KOPT-K1 (cell line): ENCODE results near the gene ZNF425.
"Not testable (repeated sequence)": the region's sequence is repeated elsewhere in the genome, so short reads cannot be mapped to it uniquely, and the experiment has no call there.

Experiments used
- H3K27ac ChIP-seq: fragments of 200-600 bp; sonication (generic); 2 replicates; pipeline ENCODE4 v1.5.1; 2016; ENCODE audit warnings: antibody characterized with exemption, mild to moderate bottlenecking, low read depth, low read length; ENCODE audit not compliant: poor library complexity, severe bottlenecking
- H3K36me3 ChIP-seq: fragments of 200-600 bp; sonication (generic); 2 replicates; pipeline ENCODE4 v1.5.1; 2017; ENCODE audit warnings: antibody characterized with exemption, mild to moderate bottlenecking, low read length, moderate library complexity; ENCODE audit not compliant: insufficient read depth
- H3K9me3 ChIP-seq: fragments of 200-600 bp; sonication (generic); 2 replicates; pipeline ENCODE4 v1.5.1; 2017; ENCODE audit warnings: antibody characterized with exemption, low read length, mild to moderate bottlenecking; ENCODE audit not compliant: insufficient read depth, poor library complexity, severe bottlenecking

The ZNF425 gene

DNA sequence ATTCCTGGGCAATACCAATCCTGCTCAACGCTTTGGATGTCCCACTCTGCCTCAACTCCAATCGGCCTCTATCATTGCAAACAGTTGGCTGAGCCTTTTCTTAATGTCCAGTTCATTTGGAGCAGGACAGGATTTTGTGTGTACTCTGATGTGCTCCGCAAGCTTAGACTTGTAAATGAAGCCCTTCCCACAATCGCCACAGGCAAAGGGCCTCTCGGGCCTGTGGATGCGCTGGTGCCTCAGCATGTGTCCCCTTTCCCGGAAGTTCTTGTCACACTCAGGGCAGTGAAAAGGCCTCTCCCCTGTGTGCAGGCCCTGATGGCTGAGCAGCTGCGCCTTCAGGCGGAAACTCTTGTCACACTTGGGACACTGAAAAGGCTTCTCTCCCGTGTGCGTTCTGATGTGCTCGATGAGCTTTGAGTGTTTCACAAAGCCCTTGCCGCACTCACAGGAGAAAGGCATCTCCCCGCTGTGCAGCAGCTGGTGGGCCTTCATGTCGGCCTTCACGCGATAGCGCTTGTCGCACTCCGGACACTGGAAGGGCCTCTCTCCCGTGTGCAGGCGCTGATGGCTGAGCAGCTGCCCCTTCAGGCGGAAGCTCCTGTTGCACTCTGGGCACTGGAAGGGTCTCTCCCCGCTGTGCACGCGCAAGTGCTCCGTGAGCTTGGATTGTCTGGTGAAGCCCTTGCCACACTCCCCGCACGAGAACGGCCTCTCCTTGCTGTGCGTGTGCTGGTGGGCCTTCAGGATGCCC lies 55.6 kb downstream of the ZNF425 start:
- H3K36me3 ChIP-seq: peaks cover 61% of the 10 kb centered on the region
- H3K9me3 ChIP-seq: no peaks in the 10 kb centered on the region
- H3K27ac ChIP-seq: no peak overlapping the region

DNA sequence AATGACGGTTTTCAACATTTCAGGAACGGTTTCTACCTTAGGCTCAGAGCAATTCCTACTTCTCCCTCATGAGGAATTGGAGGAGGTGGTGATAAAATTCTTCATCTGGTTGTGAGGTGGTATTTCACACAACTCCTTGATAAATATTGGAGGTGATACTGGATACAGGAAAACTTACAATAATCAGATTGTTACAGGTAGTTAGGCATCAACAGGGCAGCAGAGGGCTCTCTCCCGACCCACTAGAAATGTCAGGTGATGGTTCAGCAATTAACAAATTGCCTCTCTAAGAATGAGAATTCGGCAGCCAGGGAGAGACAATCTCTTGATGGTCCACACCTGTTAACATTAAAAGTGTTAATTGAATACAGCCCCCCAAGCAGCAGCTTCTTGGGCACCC lies 58.3 kb downstream of the ZNF425 start:
- no peaks in the 10 kb centered on the region for H3K9me3 ChIP-seq
- no peak overlapping the region for H3K27ac ChIP-seq
- peaks cover 47% of the 10 kb centered on the region for H3K36me3 ChIP-seq

DNA sequence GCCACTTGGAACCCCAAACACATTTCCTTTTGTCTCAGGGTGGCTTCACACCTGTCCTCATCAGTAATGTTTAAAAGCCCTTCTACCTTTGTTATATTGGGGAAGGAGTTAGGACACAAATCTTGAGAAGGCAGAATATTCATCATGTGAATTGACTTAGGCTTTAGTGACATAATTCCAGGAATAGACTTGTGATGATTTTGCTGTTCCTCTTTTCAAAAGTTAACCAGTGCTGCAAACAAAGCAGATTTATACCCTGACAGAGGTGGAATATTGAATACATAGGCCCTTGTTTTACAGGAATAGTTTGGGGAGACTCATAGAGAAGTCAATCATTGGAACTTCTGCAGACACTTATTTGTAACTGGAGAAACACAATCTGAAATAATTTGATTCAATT lies 62.6 kb downstream of the ZNF425 start:
- H3K9me3 ChIP-seq: no peaks in the 10 kb centered on the region
- peaks cover 7% of the 10 kb centered on the region for H3K36me3 ChIP-seq
- H3K27ac ChIP-seq: no peak overlapping the region

DNA sequence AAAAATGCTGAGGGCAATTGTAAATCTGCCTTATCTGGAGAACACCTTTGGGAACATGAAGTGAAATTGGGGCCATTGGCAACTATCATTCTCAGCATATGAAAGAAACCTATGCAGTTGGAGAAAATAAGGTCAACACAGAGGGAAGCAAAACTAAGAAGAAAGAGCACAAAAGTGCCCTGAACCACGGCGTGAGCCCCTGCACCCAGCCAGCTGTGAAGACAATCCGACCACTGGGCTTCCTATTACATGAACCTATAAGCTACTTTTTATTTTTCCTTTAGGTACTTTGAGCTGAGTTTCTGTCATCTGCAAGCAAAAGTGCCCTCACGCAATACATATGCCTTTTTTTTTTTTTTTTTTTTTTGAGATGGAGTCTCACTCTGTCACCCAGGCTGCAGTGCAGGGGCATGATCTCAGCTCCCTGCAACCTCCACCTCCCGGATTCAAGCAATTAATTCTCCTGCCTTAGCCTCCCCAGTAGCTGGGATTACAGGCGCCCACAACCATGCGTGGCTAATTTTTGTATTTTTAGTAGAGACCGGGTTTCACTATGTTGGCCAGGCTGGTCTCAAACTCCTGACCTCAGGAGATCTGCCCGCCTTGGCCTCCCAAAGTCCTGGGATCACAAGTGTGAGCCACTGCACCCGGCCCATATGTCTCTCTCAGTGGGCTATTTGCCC lies 63.8 kb downstream of the ZNF425 start:
- H3K9me3 ChIP-seq, H3K36me3 ChIP-seq, H3K27ac ChIP-seq: not testable (repeated sequence)

DNA sequence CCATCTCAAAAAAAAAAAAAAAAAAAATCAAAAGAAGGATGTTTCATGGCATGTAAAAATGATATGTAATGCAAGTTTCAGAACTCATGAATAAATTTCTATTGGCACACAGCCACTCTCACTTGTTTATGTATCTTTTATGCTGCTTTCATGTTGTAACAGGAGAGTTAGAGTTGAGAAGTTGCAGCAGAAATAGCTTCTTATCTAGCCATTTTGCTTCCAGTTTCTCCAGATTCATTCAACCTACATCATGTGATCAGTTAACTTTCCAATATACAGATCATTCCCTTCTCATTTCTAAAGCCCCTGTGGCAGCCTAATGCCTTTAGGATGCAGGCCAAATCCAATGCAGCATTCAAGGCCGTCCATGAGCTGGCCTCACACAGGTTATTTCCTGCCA lies 66.0 kb downstream of the ZNF425 start:
- H3K9me3 ChIP-seq: no peaks in the 10 kb centered on the region
- H3K27ac ChIP-seq: no peak overlapping the region

DNA sequence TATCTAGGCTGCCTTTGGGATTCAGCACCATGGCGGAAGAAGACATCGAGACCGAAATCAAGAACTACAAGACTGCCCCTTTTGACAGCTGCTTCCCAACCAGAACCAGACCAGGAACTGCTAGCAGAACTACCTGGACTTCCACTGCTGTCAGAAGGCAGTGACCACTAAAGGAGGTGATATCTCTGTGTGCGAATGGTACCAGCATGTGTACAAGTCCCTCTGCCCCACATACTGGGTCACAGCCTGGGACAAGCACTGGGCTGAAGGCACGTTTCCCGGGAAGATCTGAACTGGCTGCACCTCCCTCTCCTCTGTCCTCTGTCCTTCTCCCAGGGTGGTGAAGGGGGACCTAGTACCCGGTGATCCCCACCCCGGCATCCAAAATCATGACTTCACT lies 72.2 kb downstream of the ZNF425 start:
- H3K9me3 ChIP-seq: no peaks in the 10 kb centered on the region
- H3K36me3 ChIP-seq: no peaks in the 10 kb centered on the region
- no peak overlapping the region for H3K27ac ChIP-seq

More for the DNA sequence above, 66.0 kb downstream of the ZNF425 start:
- H3K36me3 ChIP-seq: no peaks in the 10 kb centered on the region

DNA sequence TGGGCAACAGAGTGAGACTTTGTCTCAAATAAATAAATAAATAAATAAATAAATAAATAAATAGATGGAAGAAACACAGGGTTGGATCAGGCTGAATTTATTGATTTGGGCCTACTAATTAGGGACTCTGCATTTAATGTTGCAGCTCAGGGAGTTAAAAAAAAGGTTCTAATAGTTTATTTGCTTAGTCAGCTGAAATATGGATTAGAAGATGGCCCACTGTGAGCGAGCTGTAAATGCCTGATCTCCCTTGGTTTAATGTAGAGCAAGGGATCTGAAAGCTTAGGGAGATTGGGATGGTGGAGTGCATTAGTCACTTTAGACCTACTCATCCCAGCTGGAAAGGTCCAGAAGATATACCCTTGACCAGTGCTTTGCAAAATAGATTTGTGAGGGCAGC lies 72.7 kb downstream of the ZNF425 start:
- Histone ChIP-seq H3K36me3 (no peaks in the 10 kb centered on the region), H3K9me3 (no peaks in the 10 kb centered on the region), H3K27ac (no peak overlapping the region)
